Activated CD8-positive, alpha-beta memory T cell treated with anti-CD3 and anti-CD28 coated beads, Interleukin-2, amount 50 U/mL, for 4 hours (primary cell): Measurements from ENCODE around the gene OR6K3.
"Not testable (repeated sequence)": the region's sequence is repeated elsewhere in the genome, so short reads cannot be mapped to it uniquely, and the experiment has no call there.

Source experiments
- DNase-seq: peaks from one replicate; pipeline ENCODE4 v3.0.0-alpha.2; 2020

Gene OR6K3

DNA sequence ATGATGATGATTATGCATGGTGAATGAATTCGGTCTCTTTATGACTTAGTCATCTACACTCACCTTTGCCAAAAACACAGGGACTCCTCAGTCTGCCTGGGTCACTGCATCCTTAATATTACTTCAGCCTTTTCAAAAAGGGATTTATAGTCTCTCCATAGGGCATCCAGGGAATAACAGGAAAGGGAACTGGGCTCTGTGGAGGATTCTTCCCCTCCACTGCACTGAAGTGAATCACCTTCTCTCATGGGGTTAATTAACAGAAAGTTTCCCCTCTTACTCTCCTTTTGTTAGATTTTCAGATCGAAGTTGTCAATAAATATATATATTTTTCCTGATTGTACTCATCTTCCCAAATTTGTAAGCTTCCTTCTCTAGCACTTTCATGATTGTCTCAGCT is at the start of gene OR6K3:
Gene OR6K3 (minus strand): TSS at position 101 of the 400 bp plus-strand sequence. CDS start 2,605 bp downstream, outside the sequence.
- no peak for DNase-seq

DNA sequence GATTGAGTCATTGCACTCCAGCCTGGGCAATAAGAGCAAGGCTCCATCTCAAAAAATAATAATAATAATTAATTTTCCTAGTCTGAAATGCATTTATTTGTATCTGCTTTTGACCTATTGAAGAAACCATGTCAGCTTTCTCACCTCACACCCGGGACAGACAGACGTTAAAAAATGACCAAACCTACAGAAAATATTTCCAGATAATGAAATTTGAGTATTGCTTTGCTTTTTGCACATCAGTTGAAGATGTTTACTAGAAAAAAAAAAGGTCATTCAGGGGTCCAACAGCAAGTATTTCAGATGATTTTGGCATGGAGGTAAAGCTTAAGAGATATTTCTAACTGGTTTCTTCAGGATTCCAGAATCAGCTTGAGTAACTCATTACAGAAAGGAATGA is 33.9 kb upstream of the OR6K3 start, which contains the start of gene OR6K6:
Gene OR6K6 (plus strand): TSS at position 301 of the 400 bp plus-strand sequence. CDS start 168 bp downstream, outside the sequence.
- DNase-seq, result no peak

- DNase-seq, result no peak
Measured at GRCh38 chr1:158752155-158752712, 31.7 kb upstream of the OR6K3 start.

DNA sequence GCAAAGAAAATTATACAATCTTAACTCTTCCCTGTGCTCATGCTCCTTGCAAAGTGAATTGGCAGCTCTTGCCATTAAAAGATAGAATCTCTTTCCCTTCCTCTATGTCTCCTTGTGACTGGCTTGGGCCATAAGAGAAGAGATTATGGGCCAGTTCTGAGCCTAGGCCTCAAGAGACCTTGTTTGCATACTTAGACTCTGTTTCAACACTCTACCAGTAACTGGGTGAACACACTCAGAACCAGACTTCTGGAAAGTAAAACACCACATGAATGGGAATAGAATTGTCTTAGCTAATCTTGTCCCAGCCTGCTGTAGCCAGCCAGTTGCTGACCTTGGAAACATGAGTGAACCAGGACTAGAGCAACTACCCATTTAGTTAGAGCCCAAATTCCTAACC is 15.3 kb upstream of the OR6K3 start:
- DNase-seq, result no peak

GRCh38 chr1:158732524-158732923 is 12.0 kb upstream of the OR6K3 start:
- DNase-seq, result no peak

GRCh38 chr1:158731707-158732106 is 11.2 kb upstream of the OR6K3 start:
- no peak for DNase-seq

- DNase-seq, result no peak
Measured at GRCh38 chr1:158730453-158730852, 9.9 kb upstream of the OR6K3 start.

DNA sequence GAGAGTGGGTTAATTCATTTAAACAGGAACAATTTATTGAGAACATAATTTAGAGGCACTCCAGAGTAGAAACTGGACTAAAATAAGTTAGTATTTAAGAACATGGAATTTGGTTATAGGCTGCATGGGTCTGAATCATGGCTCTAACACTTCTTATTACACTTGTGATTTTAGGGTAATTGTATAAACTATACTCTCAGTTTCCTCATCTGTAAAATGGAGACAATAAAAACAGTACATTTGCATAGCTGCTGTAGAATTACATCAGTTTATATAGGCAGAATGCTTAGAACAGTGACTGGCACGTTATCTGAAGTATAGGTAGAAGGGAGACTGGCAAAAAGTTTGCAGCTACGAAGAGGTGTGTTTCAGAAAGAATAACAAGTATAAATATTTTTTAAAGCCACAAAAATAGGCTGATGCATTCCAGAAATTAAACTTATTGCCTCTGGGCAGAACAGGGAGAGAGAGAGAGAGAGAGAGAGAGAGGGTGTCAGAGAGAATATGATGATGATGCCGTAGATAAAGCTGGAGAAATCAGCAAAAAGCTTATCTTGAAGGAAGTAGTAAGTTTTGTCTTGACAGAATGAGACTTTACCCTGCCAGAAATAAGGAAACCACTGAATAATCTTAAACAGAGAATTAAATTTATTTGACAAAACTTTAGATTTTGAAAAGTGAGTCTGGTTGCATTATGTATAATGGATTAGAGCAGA is 8.1 kb upstream of the OR6K3 start:
- DNase-seq, result no peak

- DNase-seq, result no peak
Measured at GRCh38 chr1:158724442-158724841, 3.9 kb upstream of the OR6K3 start.

DNA sequence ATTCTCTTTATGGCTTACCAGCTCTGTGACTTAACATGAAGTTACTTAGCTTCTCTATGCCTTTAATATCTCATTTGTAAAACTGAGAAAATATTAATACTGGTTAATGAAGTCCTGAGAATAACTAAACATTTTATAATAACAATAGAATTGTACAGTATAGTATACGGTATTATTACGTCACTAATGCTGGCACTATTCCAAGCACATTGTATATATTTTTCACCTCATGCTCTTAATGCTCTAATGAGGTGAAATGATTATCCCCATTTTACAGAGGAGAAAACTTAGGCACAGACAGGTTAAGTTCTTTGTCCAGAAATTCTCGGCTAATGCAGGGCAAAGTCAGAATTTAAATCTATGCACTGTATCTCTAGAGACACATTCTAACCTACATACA is 856 bp downstream of the OR6K3 start:
- DNase-seq, result no peak

- no peak for DNase-seq
Measured at GRCh38 chr1:158717344-158717743, 3.2 kb downstream of the OR6K3 start.

DNA sequence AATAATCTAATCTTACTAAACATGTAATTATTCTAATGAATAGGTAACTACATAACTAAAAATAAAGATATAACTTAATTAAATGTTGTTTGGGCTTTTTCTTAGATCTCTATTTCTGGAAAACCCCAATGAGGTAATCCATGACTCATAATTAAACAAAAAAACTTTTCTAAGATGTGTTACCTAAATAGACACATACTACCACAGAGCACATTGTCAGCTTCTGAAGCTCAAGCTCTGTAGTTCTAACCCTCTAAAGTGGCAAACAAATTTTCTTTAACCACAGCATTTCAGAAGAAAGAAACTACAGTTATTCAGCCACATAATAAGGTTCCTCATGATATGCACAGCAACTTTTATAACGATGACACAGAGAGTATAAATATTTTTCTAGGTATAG is 4.2 kb downstream of the OR6K3 start:
- DNase-seq, result no peak

GRCh38 chr1:158714754-158715153 is 5.8 kb downstream of the OR6K3 start:
- DNase-seq, result no peak

DNA sequence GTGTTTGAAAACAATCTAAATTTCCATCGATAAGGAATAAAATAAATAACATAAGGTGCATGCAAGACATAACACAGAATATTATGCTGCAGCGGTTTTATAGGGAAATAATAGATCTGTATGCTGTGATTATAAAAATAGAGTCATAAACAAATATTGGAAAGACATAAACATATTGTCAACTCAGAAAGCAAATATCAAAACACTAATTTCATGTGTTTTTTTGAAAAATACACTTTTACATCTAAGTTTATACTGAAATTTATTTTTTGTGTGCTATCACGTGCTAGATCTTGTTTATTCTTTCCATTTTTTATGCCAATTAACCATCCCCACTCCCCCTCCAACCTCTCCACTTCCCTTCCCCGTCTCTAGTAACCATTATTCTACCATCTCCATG is 9.4 kb downstream of the OR6K3 start:
- DNase-seq, result no peak

GRCh38 chr1:158706096-158706495 is 14.4 kb downstream of the OR6K3 start:
- no peak for DNase-seq

DNA sequence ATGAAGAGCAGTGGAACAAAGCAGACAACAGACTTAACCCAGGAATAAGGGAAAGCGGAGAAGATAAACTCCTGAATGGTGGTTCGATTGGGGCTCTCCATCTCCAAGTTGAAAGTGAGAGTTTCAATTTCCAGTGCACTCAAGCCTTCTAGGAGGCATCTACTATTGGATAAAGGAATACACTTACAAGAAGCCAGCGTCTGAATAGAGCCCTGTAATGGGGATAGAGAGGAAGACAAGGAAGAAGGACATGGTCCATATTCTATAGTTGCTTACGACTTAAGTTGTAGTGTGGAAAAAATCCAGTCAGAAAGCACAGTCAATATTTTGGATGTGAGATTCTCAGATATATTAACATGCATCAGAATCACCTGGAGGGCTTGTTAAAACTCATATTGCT is 20.0 kb downstream of the OR6K3 start, which contains the start of gene OR6K2:
Gene OR6K2 (minus strand): TSS at position 101 of the 400 bp plus-strand sequence. CDS start 0 bp downstream, at position 101.
- DNase-seq, result no peak

- DNase-seq, result no peak
Measured at GRCh38 chr1:158694596-158694995, 25.9 kb downstream of the OR6K3 start.

DNA sequence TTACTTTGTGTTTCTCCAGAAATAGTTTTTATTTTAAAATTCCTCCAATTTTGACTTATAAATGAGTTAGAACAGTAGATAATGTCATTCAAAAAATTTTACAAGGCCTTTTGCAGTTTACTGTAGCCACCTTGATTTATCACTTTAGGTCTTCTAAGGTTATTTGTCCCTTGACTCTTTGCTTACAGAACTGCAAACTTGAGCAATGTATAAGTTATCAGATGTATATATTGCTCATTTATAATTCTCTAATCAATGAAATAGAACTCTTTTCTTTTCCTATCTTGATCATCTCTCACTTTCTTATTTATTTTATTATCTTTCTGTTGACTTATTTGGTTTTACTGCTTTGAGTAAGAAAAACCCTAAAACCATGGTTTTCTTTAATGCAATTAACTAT is 28.2 kb downstream of the OR6K3 start:
- no peak for DNase-seq

DNA sequence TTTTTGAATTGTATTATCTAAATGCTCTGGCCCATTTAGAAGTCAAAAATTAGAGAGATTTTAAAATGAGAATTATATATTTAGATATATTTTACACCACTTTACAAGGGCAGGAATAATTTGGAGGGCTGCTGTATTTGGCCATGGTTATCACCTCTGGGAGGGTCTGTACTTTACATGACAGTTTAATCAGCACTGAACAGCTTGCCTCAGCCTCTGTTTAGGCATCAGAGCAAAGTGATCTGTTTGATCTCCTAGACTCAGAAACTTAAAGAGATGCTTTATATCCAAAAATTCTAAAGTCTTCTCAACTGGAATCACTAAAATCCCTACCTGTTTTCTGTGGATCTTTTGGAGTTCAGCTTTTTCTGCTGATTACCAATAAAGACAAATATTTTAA is 28.6 kb downstream of the OR6K3 start:
- no peak for DNase-seq

DNA sequence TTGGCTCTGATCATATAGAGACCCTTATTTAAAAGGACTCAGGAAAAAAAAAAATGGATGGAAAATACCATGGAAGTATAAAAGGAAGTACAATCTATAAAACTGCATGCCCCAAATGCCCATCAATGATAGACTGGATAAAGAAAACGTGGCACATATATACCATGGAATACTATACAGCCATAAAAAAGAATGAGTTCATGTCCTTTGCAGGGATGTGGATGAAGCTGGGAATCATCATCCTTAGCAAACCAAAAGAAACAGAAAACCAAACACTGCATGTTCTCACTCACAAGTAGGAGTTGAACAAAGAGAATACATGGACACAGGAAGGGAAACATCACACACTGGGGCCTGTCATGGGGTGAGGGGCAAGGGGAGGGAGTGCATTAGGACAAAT is 29.4 kb downstream of the OR6K3 start:
- DNase-seq, result not testable (repeated sequence)

DNA sequence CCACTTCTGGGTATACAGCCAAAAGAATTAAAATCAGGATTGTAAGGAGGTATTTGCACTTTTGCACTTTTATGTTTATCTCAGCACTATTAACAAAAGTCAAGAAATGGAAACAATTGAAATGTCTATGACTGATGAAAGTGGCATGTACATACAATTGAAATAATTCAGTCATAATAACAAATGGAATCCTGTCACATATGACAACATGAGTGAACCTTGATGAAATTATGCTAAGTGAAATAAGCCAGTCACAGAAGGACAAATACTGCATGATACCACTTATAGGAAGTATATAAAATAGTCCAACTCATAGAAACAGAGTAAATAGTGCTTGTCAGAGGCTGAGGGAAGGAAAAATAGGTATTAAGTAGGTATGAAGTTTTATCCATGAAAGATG is 30.6 kb downstream of the OR6K3 start:
- no peak for DNase-seq

DNA sequence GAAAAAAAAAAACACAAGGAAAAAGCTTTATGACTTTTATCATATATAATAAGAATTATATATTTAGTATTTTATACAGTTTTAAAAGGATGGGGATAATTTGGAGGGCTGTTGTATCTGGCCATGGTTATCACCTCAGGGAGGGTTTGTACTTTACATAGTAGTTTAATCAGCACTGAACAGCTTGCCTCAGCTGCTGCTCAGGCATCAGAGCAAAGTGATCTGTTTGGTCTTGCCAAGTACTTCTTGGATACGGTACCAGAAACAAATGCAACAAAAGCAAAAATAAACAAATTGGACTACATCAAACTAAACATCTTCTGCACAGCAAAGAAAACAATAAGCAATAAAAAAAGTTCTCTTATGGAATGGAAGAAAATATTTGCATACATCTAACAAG is 31.4 kb downstream of the OR6K3 start:
- no peak for DNase-seq

DNA sequence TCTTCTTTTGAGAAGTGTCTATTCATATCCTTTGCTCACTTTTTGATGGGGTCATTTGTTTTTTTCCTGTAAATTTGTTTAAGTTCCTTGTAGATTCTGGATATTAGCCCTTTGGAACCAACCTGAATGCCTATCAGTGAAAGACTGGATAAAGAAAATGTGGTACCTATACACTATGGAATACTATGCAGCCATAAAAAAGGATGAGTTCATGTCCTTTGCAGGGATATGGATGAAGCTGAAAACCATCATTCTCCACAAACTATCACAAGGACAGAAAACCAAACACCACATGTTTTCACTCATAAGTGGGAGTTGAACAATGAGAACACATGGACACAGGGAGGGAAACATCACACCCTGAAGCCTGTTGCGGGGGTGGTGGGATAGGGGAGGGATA is 32.2 kb downstream of the OR6K3 start:
- not testable (repeated sequence) for DNase-seq

DNA sequence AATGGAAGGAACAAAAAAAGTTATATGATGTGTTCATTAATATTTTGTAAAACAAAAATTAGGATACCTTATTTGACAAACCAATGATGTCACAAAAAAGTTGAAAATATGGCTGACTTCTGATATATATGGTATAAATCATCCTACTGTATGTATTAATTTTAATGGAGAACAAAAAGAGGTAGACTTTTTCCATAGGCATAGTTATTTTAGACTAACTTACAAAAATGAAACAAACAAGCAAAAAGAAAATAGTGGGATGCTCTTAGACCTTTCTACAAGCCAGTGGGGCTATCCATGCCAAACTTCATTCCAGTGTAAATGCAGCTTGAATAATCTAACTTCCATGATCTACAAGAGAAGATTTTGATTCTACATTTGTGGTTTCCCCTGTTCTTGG is 33.5 kb downstream of the OR6K3 start:
- DNase-seq, result no peak
